A673 (cell line): ENCODE measurements around the gene KCNMB3.

Experiments used
- CTCF ChIP-seq: fragments of 300-800, 200-600 bp; sonication (generic); conservative IDR thresholded peaks from 2 replicates; pipeline ENCODE4 v1.5.1; 2017; ENCODE audit warnings: low read depth, mild to moderate bottlenecking, antibody characterized with exemption, low read length, moderate library complexity, mixed read lengths
- EZH2 ChIP-seq: fragments of 200-600 bp; sonication (generic); IDR thresholded peaks from 2 replicates; pipeline ENCODE4 v1.6.1; 2017; ENCODE audit warnings: borderline replicate concordance, low read depth, mild to moderate bottlenecking, mixed read lengths, antibody characterized with exemption, low read length; ENCODE audit not compliant: poor library complexity, severe bottlenecking

GRCh38 chr3:179276001-179276400 lies 25.1 kb upstream of the KCNMB3 start:
- TF ChIP-seq CTCF (no peak), EZH2 (no peak)
